Esophagus squamous epithelium (tissue), 5 donors: ENCODE results near the gene USP16. TPM values are rescaled to one million over a fixed set of nuclear protein-coding genes. Genes with fewer than 3 reads are reported as not detected.
"Not testable (repeated sequence)": the region's sequence is repeated elsewhere in the genome, so short reads cannot be mapped to it uniquely, and the experiment has no call there.

Experiments
- DNase-seq: peaks from one replicate; lab custom pipeline; 2025; lab: John Stamatoyannopoulos, UW
- H3K27ac ChIP-seq, 4 donors: fragments of 200-600 bp; sonication (generic); one replicate each; pipeline ENCODE4 v1.5.1; 2016 to 2019; ENCODE audit warnings: mild to moderate bottlenecking in 1 of 4
- H3K27me3 ChIP-seq, 4 donors: fragments of 200-600 bp; sonication (generic); 1 replicate in 3 of 4; 2 replicates in 1 of 4; pipeline versions ENCODE4 v1.5.1 to v1.6.0; 2017 to 2021; ENCODE audit warnings: antibody characterized with exemption in 1 of 4
- H3K36me3 ChIP-seq, 3 donors: fragments of 200-600 bp; sonication (generic); one replicate each; pipeline ENCODE4 v1.5.1; 2016 to 2019
- H3K4me1 ChIP-seq, 3 donors: fragments of 200-600 bp; sonication (generic); one replicate each; pipeline ENCODE4 v1.5.1; 2017 to 2019
- H3K4me3 ChIP-seq, 4 donors: fragments of 200-600 bp; sonication (generic); 1 replicate in 3 of 4; 2 replicates in 1 of 4; pipeline ENCODE4 v1.5.1; 2016 to 2019; ENCODE audit warnings: mild to moderate bottlenecking in 2 of 4, moderate library complexity in 1 of 4
- H3K9me3 ChIP-seq, 3 donors: fragments of 200-600 bp; sonication (generic); one replicate each; pipeline ENCODE4 v1.5.1; 2016 to 2019
- CTCF ChIP-seq, 6 experiments: fragments of 450-650 bp in 4 of 6; fragments of 200-600 bp in 2 of 6; sonication (generic) in 2 of 6; IDR thresholded peaks; one replicate each; pipeline ENCODE4 v1.5.1; 2016 to 2019; ENCODE audit warnings: antibody characterized with exemption in 6 of 6, mild to moderate bottlenecking in 4 of 6, moderate library complexity in 4 of 6
- POLR2A ChIP-seq, 4 donors: fragments of 450-650 bp; IDR thresholded peaks; one replicate each; pipeline ENCODE4 v1.6.1; 2017; ENCODE audit warnings: antibody characterized with exemption in 4 of 4, mild to moderate bottlenecking in 4 of 4, moderate library complexity in 3 of 4
- whole genome bisulfite sequencing, 2 donors: methylation state at CpG; one replicate each; pipeline ENCODE4 v1.1.5; 2018; 5-methylcytosine and 5-hydroxymethylcytosine counted together
- intact Hi-C: fragments of 100-400 bp; cut with DNase I; formaldehyde crosslinking; loops from one replicate; pipeline ENCODE4 v1.15.0; 2022
- total RNA-seq, 4 donors: library from RNA; depleted of rRNA; stranded (reverse); fragments of >200 nt; gene quantifications; one replicate each; pipeline ENCODE4 v1.1.0, GENCODE V29; 2016
- donor health status: DM: yes; HTN: yes; CAD: no.

Gene USP16
- total RNA-seq, 4 donors from 2014 or later, result 14.9 to 44.3 (median 27.9) TPM

- H3K4me3 ChIP-seq, result peak overlapping the region in 1 of 4 donors; percentile 67
- peaks cover 0 to 5% (median 0%) of the 10 kb centered on the region in 3 donors for H3K36me3 ChIP-seq
- peak overlapping the region; percentile 51 to 94 (median 90) for H3K27ac ChIP-seq
- WGBS, 2 donors, result 77 to 84% methylated on average over 7 to 9 of the region's 9 CpGs
- TF ChIP-seq POLR2A (IDR thresholded peaks at IDR 0.05) (no peak), CTCF (IDR thresholded peaks at IDR 0.05) (no peak)
- H3K27me3 ChIP-seq, result no peaks in the 10 kb centered on the region
- intact Hi-C loops, result no loop called here
- H3K9me3 ChIP-seq, result no peaks in the 10 kb centered on the region
- H3K4me1 ChIP-seq, result peaks cover 10 to 61% (median 17%) of the 10 kb centered on the region in 3 donors
- DNase-seq, result no peak
Measured at GRCh38 chr21:29075706-29076466, 51.4 kb downstream of the USP16 start.

- peak overlapping the region; percentile 51 to 67 (median 62) for H3K4me3 ChIP-seq
- TF ChIP-seq POLR2A (IDR thresholded peaks at IDR 0.05), result peak in 3 of 4 donors; percentile 3 to 45 (median 17)
- intact Hi-C loops, result not testable (repeated sequence)
Measured at GRCh38 chr21:29076731-29077640, 52.5 kb downstream of the USP16 start.

GRCh38 chr21:29077651-29078090 lies 53.2 kb downstream of the USP16 start:
- Histone ChIP-seq H3K36me3 (no peaks in the 10 kb centered on the region), H3K27me3 (no peaks in the 10 kb centered on the region), H3K27ac (peak overlapping the region; percentile 88 to 94 (median 90)), H3K4me3 (peak overlapping the region; percentile 51 to 67 (median 62)), H3K4me1 (peaks cover 0 to 43% (median 0%) of the 10 kb centered on the region in 3 donors), H3K9me3 (no peaks in the 10 kb centered on the region)
- WGBS, 2 donors, result 41 to 51% methylated on average over 5 to 6 of the region's 6 CpGs
- intact Hi-C loops, result no loop called here
- TF ChIP-seq CTCF (IDR thresholded peaks at IDR 0.05) (no peak), POLR2A (IDR thresholded peaks at IDR 0.05) (no peak)
- DNase-seq, result no peak

More at GRCh38 chr21:29076731-29077640, 52.5 kb downstream of the USP16 start:
- peaks cover 2 to 50% (median 6%) of the 10 kb centered on the region in 3 donors for H3K4me1 ChIP-seq
- 41 to 46% methylated on average over 10 to 11 of the region's 50 CpGs for WGBS, 2 donors
- not testable (repeated sequence) for H3K9me3 ChIP-seq, H3K27me3 ChIP-seq, H3K36me3 ChIP-seq
- DNase-seq, result peak; percentile 52
- H3K27ac ChIP-seq, result peak overlapping the region; percentile 88 to 94 (median 90)

- H3K36me3 ChIP-seq, result no peaks in the 10 kb centered on the region
- 34 to 60% methylated on average over 4 to 8 of the region's 8 CpGs for WGBS, 2 donors
- no peaks in the 10 kb centered on the region for H3K9me3 ChIP-seq
- H3K27me3 ChIP-seq, result no peaks in the 10 kb centered on the region
- intact Hi-C loops, result no loop called here
- no peak for TF ChIP-seq CTCF (IDR thresholded peaks at IDR 0.05)
- TF ChIP-seq POLR2A (IDR thresholded peaks at IDR 0.05), result no peak
- no peak overlapping the region for H3K4me3 ChIP-seq
- DNase-seq, result no peak
- H3K4me1 ChIP-seq, result peaks cover 0 to 38% (median 0%) of the 10 kb centered on the region in 3 donors
- peak overlapping the region in 2 of 4 donors; percentile 45 to 91 for H3K27ac ChIP-seq
Measured at GRCh38 chr21:29078869-29079767, 54.6 kb downstream of the USP16 start.
